HG02970 (cell line): ENCODE measurements around the gene SCT.

ENCODE experiments used
- ATAC-seq: cut with Tn5 transposase; IDR thresholded peaks from one replicate; pipeline ENCODE4 v1.9.1; 2021; ENCODE audit warnings: mild to moderate bottlenecking, moderate library complexity, moderate number of reproducible peaks; ENCODE audit not compliant: unreplicated experiment, low FRiP score

The SCT gene

DNA sequence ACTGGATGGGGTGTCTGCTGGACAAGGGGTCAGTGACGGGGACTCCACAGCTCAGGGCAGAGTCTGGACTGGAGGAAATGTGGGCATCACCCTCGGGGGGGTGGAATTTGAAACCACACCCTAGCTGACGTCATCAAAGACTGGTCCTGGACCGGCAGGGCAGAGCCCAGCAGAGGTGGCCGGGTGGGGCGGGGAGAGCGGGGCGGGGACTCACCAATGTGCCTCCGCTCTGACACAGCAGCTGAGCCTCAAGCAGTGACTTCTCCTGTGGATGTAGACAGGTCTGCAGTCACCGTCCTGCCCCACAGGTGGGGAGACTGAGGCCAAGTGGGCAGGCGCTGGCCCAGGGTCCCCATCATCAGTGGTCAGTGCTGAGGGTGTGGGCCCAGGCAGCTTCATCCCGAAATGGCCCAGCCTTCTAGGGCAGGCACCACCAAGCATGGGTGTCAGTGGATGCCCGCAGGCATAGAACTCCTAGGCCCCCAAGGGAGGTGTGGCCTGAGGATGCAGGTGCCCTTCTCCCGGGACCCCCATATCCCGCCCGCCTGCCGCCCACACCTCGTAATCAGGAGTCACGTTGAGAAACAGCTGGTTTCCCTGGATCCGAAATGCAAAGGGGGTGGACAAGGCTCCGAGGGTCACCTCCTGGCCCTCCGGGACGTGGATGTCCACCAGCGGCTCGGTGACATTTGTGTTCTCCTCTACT lies 2.8 kb downstream of the SCT start:
- ATAC-seq: no peak

DNA sequence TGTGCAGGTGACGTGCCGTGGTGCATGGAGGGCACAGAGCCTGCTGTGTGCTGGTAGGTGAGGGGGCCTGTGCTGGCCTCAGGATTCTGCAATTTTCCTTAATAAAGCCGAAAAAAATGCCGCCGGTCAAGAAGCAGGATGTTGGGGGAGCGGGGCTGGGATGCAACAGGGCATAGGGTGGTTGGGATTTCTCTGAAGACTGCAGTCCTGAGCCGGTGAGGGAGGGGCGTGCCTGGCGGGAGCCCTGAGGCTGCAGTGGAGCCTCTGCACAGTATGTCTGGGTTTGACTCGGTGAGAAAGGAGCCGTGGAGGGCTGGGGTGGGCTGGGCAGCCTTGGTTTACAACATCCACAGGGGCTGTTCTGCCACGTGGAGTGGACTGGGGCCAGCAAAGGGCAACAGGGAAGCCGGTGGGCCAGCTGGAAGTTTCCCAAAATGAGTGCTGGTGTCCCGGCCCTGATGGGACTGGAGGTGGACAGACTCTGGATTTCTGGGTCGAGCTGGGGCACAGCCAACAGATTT lies 3.6 kb downstream of the SCT start:
- no peak for ATAC-seq

DNA sequence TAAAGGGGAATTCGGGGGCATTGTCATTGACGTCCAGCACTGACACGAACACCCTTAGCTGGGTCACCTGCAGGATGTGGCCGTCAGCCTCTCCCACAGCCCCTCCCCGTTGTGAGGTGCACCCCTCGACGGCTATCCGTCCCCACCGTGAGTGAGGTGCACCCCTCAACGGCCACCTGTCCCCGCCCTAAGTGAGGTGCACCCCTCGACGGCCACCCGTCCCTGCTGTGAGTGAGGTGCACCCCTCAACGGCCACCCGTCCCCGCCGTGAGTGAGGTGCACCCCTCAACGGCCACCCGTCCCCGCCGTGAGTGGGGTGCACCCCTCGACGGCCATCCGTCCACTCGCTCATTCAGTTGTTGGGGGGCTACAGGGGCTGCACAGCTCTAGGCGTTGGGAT lies 5.1 kb downstream of the SCT start:
- ATAC-seq: no peak

DNA sequence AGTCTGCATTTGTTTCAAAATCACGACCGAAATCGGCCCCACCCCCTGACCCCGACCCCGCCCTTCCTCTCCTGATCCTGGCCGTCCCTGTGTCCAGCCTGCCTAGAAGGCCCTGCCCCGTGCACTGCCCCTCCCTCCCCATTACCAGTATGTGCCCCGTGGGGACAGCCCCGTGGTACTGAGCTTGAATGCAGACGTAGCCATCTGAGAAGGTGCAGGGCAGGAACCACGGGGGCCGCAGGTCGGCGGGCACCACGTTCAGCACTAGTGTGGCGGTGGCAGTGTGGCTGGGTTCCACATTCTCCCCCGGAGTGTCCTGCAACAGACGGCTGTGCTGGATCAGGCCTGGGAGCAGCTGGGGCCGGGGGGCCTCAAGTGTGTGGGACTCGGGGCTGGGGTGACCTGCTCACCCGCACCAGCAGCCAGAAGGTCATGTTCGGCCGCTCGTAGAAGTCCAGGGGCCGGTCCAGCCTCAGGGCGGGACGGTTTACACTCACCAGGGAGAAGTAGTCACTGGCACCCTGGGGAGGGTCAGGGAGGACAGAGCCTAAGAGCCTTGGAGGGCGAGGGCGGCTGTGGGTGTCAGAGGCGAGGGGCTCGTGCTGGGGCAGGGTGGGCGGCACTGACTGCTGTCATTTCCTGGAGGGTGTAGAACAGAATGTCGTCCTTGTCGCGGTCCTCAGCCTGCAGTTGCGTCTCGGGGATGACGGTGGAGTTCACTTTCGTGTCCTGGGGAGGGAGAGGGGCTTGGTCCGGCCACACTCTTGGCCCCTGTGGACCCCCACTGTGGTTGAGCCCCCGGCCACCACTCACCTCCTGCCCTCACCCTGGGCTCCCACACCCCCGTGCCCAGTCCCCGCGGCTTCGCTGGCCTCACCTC lies 5.8 kb downstream of the SCT start:
- no peak for ATAC-seq

DNA sequence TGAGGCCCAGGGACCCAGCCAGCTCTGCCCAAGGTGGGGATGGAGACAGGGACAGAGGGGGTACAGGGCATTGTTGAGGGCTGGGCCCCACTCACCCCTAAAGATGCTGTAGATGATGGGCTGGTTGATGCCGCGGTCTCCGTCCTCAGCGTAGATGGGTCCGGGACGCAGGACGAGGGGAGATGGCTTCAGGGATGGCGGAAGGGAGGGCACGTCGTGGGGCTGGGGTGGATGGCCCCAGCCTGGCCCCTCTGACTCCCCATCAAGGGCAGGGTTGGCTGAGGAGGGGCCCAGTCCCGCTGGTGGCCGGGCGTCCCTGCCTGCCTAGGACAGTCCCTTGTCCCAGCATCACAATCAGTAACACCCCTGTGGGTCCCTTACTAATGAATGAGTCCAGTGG lies 6.8 kb downstream of the SCT start:
- ATAC-seq: no peak

DNA sequence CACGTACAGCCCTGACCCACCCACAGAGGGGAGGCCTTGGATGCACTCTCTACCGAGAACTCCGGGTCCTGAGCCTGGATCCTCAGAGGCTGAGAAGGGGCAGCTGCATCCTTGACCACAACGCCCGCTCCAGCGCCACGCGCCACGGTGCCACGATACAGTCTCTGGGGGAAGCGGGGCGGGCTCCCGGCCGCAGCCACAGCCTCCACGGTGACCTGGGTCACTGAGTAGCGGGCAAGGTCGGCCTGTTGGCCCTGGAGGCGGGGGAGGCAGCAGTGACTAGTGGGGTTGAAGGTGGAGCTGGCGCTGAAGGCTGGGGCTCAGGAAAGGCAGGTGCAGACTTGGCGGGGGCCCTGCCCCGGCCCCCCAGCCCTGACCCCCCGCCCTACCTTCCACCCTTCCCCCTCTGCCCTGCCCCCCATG lies 7.3 kb downstream of the SCT start:
- ATAC-seq: no peak

DNA sequence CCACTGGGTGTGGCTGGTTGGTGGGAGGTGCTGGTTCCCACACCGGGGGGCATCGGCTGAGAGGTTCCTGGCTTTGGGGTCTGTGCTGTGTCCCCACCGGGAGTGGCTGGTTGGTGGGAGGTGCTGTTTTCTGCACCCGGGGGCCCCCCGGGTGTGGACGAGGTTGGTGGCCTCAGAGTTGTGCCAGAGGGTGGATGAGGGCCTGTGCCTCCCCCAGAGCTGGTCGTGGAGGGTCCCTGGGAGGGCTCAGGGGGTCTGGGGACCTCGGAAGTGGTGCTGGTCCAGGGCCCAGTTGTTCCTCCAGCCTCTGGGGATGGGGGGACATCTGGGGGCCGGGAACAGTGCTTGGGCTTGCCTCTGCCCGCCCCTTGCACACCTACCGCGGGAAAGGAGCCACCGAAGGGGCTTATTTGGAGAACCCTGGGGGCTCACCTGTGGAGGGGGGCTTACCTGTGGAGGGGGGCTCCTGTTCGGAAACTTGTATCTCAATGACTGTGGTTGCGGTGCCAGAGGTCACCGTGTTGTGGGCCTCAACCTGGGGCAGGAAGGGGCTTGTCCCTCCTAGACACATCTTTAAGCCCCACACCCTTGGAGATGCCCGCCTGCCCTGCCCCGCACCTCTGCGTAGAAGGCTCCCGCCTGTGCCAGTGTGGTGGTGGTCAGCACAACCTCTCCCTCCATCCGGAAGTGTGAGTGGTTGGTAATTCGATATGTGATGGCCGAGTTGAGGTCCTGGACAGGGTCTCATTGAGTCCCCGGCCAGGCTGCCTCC lies 7.9 kb downstream of the SCT start:
- ATAC-seq: no peak

DNA sequence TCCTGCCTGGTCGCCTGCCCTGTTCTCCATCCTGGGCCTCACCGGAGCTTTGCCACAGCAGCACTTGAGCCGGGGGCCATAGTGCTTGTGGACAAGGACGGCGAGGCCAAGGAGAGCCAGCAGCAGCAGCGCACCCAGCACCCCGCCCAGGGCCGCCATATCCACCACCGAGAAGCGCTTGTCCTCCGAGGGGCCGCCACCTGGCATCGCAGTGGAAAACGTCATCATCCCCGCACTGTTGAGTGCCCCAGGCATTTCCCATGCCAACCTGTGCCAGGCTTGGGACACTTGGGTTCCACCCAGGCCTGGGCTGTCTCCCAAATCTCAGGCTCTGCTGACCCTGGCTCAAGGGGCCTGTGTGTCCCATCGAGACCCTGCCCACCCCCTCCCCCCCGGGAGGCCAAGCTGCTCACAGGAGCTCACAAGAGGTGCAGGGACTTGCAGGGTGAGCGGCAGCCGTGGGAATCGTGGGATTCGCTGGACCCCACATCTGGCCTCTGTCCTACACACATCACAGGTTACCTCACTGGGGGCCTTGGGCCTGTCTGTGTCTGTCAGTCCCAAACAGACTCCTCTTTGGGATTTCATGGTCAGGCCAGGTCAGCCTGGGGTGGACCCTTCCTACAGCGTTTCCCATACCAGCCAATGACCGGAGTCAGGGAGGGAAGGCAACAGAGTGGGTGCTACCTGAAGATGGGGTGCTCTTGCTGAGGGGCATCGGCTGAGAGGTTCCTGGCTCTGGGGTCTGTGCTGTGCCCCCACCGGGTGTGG lies 8.9 kb downstream of the SCT start:
- ATAC-seq: no peak

DNA sequence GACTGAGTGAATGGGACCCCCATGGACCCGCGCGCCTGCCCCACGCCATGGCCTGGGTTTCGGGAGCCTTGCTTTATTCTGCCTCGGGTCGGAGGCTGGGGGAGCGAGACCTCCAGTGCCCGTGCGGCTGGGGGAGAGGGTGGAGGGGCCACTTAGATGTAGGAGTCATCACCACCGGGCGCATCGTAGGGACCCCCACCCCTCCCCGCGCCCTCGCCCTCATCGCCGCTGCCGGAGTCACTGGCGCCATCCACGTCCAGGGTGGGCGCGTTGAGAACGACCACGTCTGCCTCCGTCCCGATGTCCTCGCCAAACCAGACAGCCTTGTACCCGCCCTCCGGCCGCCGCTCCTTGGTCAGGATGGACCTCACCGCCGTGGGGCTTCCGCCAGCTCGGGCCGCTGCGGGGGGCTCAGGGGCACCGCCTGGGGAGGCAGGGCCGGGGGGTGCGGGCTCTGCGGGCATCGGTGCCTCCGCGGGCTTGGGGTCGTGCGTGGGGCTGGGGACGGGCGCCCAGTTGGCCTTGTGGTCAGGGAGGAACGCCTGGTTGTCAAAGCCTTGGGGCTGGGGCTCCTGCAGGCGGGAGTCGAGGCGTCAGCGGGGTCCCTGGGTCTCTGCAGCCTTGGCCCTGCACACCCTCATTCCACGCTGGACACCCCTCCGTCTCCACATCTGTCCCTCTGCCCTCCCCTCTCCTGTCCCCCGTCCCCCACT lies 9.6 kb downstream of the SCT start:
- no peak for ATAC-seq

DNA sequence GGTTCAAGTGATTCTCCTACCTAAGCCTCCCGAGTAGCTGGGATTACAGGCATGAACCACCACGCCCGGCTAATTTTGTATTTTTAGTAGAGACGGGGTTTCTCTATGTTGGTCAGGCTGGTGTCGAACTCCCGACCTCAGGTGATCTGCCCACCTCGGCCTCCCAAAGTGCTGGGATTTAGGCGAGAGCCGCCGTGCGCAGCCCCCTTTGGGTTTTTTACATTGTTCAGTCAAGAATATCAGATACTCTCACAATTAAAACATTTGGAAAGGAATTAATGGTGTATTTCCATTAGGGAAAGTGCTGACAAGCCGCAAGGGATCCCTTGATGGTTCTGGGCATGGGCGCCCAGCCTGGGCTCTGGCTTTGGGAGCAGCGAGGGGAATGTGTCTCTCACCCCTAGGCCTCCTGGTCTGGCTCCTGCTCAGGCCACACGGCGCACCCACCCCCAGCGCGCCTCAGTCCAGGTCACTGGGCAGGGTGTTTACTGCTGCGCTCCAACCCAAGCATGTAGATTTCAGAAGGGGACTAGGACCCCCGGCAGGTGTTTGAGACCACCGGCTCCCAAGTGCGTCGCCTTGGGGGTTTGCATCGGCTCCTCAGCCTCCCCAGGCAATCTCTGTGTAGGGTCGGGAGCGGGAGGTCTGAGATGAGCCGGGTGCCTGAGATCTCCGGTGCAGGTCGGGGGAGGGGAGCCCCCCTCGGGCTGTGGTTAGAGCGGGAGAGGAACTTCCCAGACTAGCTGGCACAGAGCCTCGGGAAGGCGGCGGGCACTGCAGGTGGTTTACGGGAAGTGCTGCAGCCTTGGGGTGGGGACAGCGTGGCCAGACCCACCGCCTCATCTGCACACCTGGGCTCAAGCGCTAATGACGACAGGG lies 10.4 kb downstream of the SCT start:
- no peak for ATAC-seq

DNA sequence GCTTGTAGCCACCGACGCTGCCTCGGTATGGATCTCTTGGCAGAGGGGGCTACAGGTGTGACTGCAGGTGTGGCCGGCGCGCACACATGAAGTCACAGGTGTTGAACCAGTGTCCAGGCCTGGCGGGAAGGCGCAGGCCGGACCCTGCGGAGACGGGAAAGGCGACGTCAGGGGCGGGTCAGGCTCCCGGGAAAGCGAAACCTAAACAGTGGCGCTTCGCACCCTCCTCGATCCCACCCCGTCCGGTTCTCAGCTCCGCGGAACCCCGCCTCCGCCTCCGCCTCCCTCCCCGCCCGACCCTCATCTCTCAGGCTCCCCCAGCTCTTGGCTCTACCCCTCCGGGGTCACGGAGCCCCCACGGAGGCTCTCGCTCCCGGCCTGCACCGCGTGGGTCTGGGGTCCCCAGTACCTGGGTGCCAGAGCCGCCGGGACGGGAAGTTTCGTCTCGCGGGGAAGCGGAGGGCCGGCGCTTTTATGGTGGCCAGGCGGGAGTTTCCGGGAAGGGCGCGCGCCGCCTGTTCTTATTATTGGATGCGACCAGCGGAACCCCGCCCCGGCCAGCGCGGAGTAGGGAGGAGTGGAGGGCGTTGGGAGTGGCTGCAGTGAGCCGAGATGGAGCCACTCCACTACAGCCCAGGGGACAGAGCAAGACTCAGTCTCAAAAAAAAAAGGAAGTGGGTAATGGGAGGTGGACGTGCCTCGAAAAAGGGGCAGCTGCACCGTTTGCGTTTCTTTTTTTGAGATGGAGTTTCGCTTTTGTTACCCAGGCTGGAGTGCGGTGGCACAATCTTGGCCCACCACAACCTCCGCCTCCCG lies 11.3 kb downstream of the SCT start, which contains the start of gene IRF7:
TSS of gene IRF7 (minus strand) at position 447 of the 816 bp plus-strand sequence. CDS start 586 bp downstream, outside the sequence.
- peak; percentile 69 for ATAC-seq

DNA sequence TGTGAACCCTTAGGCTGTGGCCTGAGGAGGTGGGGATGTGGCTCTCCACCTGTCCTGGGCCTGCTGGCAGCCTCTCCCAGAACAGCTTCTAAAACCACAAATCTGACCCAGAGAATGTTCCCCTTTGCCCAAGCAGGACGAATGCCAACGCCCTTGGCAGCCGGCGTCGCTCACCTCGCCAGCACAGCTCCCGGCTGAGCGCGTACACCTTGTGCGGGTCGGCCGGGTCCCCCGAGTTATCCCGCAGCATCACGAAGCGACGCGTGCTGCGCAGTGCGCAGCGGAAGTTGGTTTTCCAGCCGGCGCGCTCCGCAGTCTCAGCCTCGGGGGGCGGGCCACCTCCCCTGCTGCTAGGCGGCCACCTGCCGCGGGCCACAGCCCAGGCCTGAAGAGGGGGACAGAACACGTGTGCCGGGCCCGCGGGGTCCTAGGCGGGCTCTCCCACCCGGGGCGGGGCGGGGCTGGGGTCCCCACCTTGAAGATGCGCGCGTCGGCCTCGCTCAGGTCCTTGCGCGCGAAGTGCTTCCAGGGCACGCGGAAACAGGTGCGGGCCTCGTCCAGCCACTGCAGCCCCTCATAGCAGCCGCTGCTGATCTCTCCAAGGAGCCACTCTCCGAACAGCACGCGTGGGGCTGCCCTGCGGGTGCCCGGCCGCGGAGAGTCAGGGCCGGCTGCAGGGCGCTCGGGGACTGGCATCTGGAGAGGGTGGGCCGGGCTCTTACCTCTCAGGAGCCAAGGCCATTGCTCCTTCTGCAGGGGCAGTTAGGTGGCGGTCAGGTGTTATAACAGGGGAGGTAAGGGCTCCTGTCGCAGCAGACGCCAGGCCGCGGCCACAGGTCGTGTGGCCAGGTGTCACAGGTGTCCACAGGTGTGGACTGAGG lies 12.1 kb downstream of the SCT start:
- no peak for ATAC-seq

DNA sequence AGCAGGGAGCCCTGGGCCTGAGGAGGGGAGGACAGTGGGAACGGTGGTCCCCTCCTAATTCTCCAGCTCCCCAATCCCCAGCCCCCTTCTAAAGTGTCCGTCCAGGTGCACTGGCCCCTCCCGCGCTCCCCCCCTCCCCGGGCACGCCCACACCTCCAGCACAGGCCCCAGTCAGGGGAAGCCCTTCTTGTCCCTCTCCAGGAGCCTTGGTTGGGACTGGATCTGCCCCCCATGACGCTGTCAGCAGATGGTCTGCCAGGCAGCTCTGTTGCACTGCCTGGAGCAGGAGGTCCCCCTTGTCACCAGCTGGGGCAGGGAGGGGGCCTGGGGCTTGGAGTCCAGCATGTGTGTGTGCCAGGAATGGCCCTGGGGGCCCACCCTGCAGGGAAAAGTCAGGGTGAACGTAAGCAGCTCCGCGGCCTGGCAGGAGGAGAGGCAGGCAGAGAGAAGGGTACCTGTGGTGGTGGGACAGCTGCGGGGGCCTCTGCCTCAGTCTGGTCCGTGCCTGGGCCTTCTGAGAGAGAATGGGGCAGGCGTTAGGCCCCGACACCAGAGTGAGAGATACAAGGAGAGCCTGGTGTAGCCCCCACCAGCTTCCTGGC lies 12.9 kb downstream of the SCT start:
- ATAC-seq: no peak

DNA sequence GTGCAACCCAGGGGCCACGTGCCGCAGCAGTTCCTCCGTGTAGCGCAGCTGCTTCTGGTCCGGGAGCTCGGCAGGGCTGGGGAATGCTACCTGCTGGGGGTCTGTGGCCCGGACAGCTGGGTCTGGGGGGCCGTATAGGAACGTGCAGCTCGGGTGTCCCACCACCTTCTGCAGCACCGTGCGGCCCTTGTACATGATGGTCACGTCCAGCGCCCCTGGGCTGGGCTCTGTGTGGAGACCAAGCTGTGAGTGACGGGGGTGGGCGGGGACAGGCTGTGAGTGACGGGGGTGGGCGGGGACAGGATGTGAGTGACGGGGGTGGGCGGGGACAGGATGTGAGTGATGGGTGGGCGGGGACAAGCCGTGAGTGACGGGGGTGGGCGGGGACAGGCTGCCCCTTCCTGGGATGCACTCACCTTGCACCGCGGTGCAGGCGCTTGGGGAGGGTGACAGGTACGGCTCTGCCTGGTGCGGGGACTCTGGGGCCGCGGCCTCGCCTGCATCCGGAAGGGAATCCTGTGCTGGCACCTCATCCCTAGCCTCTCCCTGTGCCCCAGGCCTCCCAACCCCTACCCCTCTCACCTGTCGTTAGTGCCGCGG lies 13.5 kb downstream of the SCT start:
- no peak for ATAC-seq

DNA sequence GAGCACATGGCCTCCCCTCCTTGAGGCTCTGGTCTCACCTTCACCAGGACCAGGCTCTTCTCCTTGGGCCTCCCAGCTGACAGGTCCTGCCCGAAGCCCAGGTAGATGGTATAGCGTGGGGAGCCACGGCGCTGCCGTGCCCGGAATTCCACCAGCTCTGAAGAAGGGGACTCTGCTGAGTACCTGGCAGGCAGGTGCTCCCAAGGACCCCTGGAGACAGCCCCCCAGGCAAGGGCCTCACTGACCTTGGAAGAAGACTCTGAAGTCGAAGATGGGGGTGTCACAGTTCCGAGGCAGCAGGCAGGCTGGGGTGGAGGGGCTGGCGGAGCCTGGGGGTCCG lies 14.1 kb downstream of the SCT start:
- no peak for ATAC-seq
